ELF-1 (cell line): ENCODE measurements around the gene EIF3B.
"Not testable (repeated sequence)": the region's sequence is repeated elsewhere in the genome, so short reads cannot be mapped to it uniquely, and the experiment has no call there.

Experiments
- DNase-seq: peaks from one replicate; pipeline ENCODE4 v3.0.0-alpha.2; 2016; ENCODE audit warnings: low read depth, low spot score

The EIF3B gene

DNA sequence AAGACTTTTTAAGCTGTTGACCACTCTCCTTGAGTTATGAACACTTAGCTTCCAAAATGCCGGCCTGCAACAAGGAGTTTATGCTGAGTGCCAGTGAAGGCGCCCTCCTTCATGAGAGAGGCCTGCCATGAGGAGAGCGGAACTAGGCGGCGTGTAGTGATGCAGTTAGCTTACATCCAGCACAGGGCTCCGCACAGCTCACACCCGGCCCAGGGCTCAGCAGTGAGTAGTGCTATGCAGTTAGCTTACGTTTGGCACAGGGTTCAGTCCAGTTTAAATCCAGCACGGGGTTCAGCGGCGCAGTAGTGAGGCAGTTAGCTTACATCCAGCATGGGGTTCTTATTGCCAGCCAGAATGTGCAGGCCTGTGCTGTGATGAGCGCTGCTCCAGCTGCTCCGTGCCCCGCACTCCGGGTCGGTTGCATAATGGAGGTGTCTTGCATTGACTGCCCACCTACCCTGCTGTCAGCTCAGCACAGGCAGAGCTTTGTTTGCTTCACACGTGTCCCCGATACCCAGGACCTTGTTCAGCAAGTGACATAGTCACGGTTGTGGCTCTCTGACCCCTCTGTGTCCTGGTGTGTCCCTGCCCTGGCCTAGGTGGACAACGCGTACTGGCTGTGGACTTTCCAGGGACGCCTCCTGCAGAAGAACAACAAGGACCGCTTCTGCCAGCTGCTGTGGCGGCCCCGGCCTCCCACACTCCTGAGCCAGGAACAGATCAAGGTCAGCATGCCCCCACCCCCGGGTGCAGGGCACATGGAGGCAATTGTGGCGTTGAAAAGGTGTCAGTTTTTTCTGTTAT, 21.9 kb downstream of the EIF3B start:
- DNase-seq: no peak

- DNase-seq: not testable (repeated sequence)
Measured at GRCh38 chr7:2377492-2377891, 22.9 kb downstream of the EIF3B start.

DNA sequence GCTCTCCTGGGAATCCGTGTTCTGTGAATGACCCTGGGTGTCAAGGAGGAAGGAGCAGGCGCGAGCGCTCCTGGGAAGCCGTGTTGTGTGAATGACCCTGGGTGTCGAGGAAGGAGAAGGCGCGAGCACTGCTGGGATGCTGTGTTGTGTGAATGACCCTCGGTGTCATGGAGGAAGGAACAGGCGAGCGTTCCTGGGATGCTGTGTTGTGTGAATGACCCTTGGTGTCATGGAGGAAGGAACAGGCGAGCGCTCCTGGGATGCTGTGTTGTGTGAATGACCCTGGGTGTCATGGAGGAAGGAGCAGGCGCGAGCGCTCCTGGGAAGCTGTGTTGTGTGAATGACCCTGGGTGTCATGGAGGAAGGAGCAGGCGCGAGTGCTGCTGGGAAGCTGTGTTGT, 23.5 kb downstream of the EIF3B start:
- not testable (repeated sequence) for DNase-seq

DNA sequence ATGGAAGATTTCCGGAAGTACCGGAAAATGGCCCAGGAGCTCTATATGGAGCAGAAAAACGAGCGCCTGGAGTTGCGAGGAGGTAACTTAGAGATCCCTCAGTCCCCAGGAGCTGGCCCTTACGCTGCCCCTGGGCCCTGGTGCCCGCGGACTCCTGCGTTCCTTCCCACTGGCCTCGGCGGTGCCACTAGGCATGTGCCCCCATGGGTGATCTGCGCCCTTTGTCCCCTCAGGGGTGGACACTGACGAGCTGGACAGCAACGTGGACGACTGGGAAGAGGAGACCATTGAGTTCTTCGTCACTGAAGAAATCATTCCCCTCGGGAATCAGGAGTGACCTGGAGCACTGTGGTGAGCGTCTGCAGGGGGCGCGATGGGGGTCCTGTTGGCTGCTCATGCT, 24.5 kb downstream of the EIF3B start:
- DNase-seq: no peak

GRCh38 chr7:2379821-2380450, 25.3 kb downstream of the EIF3B start:
- peak; percentile 22 for DNase-seq

DNA sequence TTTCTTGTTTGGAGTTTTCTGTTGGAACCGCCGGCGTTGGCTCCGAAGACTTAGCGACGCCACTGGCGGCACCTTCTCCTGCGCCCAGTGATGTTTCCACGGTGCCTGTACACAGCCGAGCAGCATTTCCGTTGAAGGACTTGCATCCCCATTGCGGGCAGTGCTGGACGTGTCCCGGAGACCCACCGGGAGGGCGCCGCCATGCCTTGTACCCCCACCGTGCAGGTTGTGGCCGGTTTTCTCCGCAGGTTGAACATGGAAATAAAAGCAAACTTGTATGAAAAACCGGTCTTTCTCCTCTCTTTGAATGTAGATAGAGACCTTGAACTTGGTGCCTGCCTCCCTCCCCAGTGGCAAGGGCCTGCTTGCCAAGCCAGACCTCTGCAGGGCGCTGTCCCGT, 25.8 kb downstream of the EIF3B start:
- no peak for DNase-seq

DNA sequence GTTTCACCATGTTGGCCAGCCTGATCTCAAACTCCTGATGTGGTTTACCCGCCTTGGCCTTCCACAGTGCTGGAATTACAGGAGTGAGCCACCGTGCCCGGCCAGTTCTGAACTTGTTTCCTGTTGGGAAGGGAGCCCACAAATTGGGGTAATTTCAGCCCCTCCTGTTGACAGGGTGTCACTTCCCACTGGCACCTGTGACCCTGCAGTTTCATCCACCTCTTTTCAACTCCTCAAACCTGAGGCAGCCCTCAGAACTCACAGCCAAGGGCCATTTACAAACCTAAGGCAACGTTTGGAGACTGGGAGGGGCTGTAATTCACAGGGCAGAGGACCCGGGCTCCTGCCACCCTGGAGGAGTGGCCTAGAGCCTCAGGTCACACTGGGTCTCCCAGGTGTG, 26.6 kb downstream of the EIF3B start:
- no peak for DNase-seq

DNA sequence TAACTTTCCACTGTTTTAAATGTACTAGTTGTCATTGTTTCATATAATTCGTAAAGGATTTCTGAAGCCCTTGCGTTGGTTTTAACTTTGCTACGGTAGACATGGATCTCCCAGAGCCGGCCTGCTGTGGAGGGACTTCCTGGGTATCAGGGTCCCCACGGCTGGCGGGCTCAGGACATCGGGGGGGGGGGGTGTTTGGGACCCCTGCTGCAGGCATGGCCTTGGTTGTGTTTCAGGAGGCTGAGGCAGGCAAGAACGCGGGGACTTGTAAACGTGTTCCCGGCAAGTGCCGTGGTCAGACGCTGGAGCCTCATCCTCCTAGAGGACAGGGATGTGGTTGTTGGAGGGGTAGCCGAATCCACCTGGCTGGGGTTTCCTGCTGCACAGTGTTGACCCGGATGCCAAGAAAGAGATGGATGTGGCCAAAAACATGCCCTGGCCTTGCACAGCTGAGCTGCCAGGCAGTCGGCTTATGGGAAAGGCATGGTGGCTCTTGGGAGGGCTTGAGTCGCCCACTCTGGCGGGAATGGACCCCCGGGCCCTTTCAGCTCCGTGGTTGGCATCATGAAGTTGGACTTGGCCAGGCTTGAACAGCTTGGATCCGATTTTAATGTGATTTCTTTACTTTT, 27.4 kb downstream of the EIF3B start:
- no peak for DNase-seq

- no peak for DNase-seq
Measured at GRCh38 chr7:2383543-2384274, 29.1 kb downstream of the EIF3B start.

GRCh38 chr7:2384354-2385243, 30.0 kb downstream of the EIF3B start:
- no peak for DNase-seq

- DNase-seq: not testable (repeated sequence)
Measured at GRCh38 chr7:2386122-2386521, 31.5 kb downstream of the EIF3B start.

DNA sequence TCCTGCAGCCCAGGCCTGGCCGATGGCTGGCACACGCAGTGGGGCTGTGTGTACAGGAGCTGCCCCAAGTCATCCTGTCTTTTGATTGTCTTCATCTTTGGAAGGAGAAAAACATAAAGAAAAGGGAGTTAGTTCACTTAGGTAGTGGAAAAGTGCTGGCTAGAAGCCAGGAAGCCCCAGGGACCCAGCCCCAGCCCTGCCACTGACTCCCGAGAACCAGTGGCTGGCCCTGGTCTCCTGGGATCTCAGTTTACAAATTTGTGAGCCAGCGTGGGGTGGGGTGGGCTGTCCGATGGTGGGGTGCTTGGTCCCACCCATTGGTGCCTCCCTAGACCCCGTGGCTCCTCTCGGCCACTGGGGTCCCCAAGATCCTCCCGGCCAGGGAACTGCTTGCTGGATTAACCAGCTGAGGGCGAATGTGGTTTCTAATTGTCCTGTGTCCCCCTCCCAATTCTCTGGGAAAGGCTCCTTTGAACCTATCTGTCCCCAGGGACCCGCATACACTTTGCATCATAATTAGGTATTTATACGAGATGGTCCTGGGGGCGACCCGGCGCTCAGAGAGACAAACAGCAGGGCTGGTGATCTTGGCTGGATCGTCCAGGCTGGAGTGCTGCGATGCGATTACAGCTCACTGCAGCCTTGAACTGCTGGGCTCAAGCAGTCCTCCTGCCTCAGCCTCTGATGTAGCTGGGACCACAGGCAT, 32.5 kb downstream of the EIF3B start:
- peak; percentile 44 for DNase-seq

DNA sequence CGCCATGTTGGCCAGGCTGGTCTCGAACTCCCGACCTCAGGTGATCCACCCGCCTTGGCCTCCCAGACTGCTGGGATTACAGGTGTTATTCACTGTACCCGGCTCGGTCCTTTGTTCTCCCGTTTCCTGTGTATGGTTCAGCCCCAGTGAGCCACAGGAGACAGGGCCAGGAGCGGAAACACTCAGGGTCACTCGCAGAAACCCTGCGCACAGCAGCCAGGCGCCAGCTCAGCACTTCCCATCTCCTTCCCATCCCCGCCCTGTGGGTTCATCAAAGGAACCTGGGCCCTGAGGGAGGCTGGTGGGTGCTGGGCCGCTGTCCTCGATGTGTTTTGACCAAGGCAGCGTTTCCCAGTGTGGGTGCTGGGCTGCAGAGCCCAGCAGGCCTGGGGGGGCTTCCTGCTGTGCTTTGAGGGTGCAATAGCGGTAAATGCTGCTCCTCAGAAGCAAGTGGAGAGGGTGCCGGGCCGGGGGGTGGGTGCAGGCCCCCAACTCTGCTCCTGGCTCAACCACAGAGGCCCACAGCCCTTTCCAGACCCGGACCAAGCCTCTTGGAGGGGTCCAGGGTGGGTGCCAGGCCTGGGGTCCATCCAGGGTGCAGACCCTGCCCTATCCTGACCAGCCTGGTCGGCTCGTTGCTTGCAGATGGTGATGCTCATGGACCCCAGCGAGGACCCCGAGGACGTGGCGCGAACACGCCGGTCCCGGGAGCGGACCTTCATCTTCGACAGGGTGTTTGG, 33.4 kb downstream of the EIF3B start:
- DNase-seq: peak; percentile 18

GRCh38 chr7:2388637-2388954, 34.0 kb downstream of the EIF3B start:
- DNase-seq: no peak

DNA sequence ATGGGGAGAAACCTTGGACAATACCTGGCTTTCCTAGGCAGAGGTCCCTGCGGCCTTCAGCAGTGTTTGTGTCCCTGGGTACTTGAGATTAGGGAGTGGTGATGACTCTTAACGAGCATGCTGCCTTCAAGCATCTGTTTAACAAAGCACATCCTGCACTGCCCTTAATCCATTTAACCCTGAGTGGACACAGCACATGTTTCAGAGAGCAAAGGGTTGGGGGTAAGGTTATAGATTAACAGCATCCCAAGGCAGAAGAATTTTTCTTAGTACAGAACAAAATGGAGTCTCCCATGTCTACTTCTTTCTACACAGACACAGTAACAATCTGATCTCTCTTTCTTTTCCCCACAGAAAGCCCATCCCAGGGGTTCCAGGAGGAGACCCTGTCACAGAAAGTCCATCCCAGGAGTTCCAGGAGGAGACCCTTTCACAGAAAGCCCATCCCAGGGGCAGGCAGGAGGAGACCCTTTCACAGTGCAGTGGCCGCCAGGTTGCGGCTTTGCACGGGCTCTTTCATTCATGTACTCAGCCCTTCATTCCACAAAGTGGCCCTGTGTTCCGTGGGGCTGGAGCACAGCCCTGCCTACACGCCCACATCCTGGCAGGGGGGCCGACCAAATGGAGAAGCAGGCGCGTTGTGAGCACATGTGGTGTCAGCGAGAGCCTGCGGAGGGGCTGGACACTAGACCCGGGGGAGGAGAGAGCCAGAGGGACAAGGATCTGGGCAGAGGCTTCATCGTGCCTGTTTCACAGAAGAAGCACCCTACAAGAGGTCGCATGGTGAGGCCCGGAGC, 35.6 kb downstream of the EIF3B start:
- DNase-seq: peak; percentile 27

- DNase-seq: no peak
Measured at GRCh38 chr7:2393706-2394105, 39.1 kb downstream of the EIF3B start.

DNA sequence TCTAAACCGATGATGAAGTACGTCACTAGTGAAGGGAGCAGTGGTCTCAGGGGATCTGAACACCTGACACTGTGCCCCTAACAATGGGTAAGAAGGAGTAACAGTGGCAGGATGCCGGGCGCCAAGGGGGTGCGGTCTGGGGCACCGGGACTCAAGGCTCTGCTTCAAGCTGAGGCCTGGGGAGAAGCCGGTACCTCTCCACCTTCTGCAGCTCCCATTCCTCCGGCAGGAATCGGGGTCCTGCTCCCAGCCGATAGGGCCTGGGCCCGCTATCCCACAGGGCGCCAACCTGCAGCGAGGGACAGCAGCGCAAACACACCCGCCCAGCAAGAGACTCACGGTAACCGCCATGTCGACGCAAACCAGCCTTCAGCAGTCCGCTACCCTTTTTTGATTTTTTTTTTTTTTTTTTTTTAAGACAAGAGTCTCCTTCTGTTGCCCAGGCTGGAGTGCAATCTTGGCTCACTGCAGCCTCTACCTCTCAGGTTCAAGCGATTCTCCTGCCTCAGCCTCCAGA, 40.0 kb downstream of the EIF3B start:
- no peak for DNase-seq

GRCh38 chr7:2398506-2398905, 43.9 kb downstream of the EIF3B start:
- no peak for DNase-seq
